GM18517 (cell line): Measurements from ENCODE around the gene HSF2.

Experiments
- ATAC-seq: cut with Tn5 transposase; IDR thresholded peaks from one replicate; pipeline ENCODE4 v1.9.1; 2021; ENCODE audit warnings: mild to moderate bottlenecking, moderate library complexity; ENCODE audit not compliant: unreplicated experiment

The HSF2 gene, protein sequence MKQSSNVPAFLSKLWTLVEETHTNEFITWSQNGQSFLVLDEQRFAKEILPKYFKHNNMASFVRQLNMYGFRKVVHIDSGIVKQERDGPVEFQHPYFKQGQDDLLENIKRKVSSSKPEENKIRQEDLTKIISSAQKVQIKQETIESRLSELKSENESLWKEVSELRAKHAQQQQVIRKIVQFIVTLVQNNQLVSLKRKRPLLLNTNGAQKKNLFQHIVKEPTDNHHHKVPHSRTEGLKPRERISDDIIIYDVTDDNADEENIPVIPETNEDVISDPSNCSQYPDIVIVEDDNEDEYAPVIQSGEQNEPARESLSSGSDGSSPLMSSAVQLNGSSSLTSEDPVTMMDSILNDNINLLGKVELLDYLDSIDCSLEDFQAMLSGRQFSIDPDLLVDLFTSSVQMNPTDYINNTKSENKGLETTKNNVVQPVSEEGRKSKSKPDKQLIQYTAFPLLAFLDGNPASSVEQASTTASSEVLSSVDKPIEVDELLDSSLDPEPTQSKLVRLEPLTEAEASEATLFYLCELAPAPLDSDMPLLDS

DNA sequence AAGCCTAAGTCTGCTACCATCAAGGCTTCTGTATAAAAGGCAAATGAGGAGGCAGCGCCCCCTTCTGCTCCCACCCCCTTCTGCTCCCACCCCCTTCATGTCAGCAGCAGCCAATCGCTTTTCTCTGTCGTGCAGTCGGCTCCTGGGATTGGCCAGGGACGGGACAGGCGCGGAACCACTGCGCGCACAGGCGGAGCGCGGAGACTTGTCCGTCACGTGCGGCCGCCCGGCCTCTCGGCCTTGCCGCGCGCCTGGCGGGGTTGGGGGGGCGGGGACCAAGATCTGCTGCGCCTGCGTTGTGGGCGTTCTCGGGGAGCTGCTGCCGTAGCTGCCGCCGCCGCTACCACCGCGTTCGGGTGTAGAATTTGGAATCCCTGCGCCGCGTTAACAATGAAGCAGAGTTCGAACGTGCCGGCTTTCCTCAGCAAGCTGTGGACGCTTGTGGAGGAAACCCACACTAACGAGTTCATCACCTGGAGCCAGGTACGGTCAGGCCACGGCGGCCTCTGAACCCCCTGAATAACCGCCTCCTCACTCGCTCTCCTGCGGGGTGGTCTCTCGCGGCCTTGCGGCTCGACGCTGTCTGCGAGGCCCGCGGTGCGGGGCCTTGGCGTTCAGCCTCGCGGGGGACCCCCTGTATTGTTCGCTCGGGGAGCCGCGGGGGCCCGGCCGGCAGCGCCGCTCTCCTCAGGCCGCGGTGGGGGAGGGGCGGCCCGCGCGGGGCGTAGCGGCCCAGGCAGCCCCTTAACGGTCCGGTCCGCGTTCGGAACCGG, at the start of gene HSF2:
TSS of gene HSF2 (plus strand) at position 305 of the 773 bp plus-strand sequence. CDS start at position 391, 86 bp downstream.
- ATAC-seq = peak; percentile 92

DNA sequence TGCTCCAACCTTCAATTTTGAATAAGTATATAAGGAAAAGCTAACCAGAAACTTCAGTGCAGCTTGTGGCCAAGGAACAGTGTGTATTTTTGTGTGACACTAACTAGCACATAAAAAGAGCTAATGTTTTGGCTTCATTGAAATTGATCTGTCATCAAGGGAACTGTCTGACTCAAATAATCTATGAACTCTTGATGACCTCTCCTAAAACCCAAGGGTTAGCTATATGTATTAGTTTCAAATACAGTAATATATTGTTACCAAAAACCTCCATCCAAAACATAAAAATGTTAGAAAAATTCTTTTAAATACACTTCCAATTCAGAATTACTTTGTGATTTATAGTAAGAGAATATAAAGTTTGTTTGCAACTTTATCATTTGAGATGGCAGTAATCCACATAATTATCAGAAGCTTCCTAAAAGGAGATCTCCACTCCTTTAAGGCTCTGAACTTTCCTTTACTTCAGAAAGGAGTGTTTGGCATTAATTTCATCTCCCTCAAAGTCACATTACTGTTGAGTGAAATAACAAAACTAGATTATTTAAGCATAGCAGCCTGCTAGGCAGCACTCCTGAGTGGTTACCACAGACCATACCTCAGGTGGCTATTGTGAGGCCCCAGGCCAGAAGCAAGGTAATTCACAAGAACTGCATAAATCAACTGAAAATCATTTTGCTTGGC, 46.3 kb upstream of the HSF2 start:
- ATAC-seq = no peak

DNA sequence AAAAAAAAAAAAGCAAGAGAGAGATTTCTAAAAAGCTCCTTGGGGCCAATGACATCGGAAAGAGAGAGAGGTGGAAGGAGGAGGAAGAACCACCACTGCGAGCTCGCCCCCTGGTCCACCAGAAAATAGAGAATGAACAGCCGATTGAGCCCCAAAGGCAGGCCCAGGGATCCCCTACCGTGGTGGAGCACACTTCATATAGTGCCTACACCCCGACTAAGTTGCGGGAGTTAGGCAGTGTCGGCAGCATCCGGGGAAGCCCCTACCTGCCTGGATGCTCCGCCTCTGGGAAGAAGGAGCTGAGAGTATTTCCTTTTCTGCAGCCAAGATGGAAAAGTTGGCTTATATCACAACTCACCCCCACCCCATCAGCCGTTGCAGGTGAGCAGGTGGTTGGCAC, 38.6 kb upstream of the HSF2 start:
- ATAC-seq = no peak

DNA sequence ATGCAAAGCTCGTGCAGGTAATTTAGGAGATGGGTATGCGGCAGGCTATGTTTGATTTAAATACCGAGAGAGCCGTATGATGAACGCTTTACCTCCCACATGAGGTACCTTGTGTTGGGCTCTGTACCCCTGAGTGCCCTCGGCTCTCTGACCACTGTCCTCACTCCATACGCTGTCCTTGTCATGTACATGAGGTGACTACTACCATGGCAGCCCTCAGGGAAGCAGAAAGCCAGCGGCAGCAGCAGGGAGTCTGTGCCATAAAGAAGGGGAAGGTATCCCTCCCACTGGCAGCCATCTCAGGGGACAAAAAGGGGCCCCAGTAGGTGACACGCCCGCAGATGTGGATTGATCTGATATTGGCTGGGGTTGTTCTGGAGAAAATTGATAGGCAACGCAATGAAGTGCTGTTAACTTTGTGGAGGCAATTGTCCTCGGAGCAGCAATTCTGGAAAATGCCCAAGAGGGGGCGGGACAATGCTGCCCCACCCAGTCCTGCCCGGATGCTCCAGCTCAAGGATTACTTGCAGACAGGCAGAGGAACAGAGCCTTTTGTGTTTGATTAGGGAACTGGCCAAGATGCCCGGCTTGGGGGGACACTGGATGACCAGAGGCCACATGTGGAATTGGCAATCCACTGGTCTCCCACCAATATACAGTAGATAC, 38.0 kb upstream of the HSF2 start:
- no peak for ATAC-seq

DNA sequence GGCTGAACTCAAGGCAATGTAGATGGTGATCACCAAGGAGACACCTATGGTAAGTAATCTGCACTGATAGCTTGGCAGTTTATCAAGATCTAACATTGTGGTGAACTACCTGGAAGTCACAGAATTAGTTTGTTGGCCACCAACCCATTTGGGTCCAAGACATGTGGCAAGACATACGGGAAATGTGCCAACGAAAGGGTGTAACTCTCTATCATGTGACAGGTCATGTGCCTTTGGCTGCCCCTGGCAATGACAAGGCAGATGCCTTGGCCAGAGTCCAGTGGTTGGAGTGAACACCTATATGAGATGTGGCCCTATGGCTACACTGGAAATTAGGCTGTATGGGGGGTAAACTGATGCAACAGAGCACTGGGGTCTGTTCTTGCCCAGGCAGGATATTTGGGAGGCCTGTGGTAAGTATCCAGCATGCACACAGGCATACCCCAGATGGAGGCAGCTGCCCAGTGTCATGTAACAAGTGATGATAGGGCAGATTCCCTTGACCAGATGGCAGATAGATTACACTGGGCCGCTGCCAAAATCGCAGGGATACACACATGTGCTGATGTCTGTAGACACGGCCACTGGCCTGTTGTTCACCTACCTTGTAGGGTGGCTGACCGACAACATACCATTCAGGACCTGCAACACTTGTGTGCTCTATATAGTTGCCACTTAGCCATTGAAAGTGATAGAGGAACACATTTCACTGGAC, 35.5 kb upstream of the HSF2 start:
- ATAC-seq = no peak

DNA sequence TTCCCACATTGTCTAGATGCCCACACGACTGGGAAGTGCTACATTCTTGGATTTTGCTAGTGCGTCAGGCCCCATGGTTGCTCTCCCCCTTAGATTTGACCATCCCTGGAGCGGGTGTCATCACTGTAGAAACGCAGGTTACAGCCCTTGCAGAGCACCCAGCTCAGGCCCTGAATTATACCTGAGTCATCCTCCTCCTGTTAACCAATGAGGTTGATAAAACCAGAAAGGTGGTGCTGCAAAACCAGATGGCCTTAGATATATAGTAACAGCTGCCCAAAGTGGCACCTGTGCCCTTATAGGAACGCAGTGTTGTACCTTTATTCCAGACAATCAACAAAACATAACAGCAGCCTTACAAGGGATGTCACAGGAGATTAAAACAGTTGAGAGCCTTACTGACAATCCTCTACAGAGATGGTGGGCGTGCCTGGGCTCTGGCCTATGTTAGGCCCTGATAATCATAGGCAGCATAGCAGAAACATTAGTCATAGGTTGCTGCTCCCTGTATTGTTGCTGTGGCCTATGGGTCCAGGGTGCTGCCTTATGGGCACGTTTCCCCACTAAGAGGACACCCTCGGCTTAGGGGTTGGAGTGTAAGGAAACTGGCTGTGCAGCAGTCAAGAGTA, 33.6 kb upstream of the HSF2 start:
- ATAC-seq = no peak

DNA sequence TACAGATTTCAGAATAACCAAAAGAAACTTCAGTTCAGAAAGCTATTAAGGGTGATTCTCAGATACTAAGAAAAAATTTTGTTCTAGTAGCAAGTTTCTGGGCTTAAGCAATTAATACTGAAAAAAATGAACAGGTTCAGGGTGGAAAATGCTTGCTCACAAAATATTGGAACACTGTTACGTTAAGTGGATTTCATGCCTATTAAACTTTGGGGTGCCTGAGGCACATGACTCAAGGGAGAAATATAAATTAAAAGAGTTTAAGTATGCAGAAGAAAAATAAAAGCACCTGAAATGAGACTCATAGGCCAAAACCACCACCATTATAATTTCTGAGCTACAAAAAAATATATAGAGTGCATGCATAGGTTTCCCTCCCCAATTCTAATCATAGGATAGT, 32.3 kb upstream of the HSF2 start:
- no peak for ATAC-seq

DNA sequence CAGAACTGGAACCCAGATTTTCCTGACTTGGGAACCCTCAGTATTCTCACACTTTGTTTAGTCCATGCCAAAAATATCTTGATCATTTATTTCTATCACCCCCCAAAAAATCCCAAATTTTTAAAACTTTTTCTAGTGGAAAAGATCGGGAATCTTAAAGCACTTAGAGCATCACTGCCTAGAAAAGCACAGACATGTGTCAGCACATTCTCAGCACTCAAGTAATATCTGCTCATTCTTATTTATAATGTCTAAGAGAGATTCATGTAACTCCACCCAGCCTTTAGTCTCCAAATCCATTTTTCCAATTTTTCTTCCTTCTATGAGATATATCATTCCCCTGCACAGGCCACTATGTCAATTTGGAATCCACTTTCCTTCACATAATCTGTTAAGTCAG, 29.9 kb upstream of the HSF2 start:
- no peak for ATAC-seq

DNA sequence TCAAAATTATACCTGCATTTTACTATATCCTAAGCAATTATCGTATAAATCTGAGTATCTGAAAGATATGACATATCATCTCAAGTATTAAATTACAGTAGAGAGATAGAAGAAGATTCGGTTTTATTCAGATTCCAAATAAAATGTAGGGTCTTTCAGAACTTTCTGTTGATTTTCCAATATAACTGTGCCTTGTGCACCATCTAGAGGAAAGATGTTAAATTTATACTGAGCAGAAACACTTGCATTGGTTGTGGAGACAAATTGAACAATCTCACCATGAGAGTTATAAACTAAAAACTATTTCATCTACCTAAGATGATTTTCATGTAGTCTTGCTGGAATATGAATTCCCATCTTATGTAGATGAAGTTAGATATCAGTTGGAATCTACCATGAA, 26.8 kb upstream of the HSF2 start:
- no peak for ATAC-seq

DNA sequence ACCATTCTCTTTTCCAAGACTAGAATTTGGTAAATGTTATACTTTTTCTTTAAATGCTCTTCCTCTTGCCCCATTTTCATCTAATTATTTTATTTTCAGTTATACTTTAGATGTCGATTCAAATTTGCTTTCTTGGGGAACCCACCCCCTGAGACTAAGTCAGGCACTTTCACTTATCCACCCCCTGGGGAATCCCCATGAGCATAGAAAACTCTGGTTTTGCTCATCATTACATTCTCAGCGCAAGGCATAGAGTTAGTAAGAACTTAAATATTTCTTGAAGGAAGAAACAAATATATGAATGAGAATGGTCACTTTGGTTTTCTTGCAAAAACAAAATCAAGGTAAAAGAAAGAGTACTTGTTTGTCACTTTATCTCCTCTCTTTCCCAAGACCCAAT, 25.1 kb upstream of the HSF2 start:
- no peak for ATAC-seq

DNA sequence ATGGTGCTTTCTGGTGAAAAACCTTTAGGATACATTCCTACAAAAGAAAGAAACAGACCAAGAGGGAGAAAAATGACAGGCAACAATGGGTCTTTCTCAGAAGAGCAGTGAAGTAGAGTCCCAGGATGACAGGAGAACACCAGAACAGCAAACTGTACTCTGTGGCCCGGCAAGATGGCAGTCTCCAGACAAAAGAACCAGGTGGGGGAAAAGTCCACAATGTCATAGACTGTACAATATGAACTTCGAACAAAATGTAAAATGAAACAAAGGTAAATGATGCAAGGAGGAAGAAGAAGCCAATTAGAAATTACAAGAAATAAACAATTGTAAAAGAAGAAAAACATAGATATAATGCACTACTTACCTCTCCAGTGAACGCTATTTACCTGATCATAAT, 23.2 kb upstream of the HSF2 start:
- no peak for ATAC-seq

DNA sequence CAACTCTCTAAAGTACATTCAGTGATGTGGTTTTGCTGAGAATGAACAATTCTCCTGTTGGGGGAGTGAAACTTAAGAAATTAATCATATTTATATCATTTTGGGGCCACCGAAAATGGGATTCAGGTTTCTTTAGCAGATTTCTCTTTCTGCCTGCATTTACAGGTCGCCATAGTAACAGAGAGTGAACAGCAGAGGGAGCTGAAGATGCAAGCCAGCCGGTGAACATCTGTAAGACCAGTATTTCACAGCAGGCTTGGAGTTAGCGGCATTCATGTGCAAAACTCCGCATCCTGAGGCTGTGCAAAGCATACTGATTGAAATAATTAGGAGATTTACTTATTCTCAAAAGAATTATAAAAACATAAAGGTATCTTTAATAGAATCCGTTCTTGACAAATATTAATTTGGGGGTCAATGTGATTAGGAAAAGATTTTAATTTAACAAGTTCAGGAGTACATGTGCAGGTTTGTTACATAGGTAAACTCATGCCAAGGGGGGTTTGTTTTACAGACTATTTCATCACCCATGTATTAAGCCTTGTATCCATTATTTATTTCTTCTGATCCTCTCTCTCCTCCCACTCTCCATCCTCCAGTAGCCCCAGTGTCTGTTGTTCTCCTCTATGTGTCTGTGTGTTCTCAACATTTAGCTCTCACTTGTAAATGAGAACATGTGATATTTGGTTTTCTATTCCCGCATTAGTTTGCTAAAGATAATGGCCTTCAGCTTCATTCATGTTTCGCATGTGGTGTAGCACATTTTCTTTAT, 17.8 kb upstream of the HSF2 start:
- peak; percentile 100 for ATAC-seq

DNA sequence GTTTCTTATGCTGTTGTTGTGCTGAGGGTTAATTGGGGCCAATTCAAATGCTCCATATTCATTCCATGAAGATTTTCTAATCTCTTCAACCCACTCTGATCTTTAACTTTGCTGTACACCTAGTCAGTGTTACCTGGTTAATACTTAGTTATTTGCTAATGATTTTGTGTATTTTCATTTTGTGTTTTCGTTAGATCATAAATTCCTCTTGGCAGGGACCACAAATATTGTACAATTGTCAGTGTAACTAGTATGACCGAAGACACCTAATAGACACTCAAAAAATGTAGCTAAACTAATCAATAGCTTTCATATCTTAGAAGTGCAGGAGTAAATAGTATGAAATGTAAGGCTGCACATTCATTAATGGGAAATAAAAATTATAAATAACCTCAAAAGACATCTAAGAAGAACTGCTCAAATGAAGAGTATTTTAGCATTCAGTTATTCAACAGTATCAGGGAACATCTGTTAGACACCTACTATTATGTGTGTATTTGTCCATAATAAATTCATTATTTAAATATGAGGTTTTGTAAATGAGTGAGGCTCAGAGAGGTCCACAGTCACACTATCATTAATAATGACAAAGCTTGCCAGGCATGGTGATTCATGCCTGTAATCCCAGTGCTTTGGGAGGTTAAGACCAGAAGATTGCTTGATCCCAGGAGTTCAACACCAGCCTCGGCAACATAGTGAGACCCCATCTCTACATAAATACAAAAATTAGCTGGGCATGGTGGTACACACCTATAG, 13.4 kb upstream of the HSF2 start:
- no peak for ATAC-seq

DNA sequence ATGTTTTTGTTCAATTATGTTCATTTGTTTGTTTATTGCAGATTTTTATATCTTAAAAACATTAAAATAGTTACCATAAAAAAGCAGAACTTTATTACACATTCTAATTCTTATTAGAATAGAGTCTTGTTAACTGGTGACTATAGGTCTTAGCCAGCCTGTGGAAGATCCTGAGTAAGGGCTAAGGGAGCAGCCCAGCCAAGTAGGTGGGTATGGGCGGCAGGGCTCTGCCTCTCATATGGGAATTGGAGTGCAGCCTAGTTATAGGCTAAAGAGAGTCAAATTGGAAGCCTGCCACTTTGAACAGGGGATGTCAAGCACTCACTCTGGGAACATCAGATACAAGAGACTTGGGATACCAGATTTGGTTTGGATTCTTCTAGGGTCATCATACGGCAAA, 10.5 kb upstream of the HSF2 start:
- ATAC-seq = no peak

DNA sequence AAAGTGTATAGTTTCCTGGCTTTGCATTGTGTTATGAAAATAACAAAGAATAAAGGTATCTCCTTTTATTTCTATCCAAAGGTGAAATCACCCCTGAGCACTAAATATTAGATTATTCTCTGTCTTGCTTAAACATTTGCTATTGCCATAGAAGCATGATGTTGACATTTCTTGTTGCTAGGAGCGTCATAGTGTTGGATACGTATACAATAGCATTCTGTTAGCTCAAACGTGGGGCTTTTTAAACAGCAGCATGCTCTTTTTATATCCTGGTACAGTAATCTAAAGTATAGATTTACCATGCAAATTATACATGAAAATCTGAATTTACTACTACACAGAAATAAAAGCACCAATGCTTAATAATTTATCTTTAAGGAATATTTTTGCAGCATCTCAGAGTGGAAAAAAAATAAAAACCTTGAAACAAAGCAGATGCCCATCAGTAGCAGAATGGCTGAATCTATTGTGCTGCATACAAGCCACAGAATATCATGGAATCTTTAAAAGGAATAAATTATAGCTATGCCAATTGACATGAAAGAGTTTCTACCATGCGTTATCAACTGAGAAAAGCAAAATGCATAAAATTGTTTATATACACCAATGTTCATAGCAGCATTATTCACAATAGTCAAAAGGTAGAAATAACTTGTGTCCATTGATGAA, 9.6 kb upstream of the HSF2 start:
- ATAC-seq = no peak

DNA sequence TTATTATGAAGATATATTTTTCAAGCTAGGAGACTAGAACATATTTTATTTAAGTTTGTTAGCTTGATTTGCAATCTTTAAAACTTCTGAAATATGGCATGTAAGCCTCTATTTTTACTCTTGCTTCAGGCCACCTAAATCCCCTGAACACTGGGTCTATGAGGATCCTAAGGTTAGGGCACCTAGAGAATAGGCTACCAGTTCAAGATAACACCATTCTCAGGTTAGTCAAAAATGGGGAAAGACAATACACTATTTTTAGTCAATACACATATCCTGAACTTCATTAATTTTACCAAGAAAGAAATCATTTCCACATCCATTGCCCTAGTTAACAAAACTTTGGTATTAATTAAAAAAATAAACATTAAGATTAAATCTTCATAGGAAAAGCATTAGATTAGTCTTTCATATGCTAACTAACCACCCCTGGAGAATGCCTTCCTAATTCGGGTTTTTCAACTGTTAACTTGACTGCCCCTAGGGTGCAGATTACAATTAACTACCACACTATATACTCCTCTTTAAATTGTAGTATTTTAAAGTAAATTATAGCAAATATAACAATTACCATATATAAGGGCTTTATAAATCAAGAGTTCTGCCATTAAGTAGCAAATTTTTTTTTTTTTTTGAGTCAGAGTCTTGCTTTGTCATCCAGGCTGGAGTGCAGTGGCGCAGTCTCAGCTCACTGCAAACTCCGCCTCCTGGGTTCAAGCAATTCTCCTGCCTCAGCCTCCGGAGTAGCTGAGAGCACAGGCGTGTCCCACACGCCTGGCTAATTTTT, 6.7 kb upstream of the HSF2 start:
- ATAC-seq = no peak

DNA sequence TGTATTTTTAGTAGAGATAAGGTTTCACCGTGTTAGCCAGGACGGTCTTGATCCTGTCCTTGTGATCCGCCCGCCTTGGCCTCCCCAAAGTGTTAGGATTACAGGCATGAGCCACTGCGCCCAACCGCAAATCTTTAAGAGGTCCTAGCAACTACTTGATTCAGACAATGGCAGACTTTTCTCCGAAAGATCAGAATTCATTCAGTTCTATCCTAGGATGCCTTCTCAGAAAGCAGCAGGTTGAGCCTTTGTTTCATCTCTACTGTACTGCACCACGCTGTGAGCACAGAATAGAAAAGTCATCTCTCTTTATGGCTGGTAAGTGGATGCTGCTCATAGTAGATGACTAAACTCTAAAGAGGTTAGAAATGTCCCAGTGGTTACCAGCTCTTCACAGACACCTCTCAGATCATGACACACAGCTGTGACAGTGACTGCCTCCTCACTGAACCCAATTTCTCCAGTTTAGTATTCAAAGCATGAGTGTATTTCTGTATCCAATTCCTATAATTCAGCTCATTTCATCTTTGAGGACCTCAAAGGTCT, 6.0 kb upstream of the HSF2 start:
- ATAC-seq = no peak
